AG09309 (cell line): Measurements from ENCODE around the gene LRMDA.
"Not testable (repeated sequence)": the region's sequence is repeated elsewhere in the genome, so short reads cannot be mapped to it uniquely, and the experiment has no call there.

Experiments used
- DNase-seq: peaks from one replicate; pipeline ENCODE4 v3.0.0-alpha.2; 2010; ENCODE audit warnings: low read depth
- H3K4me3 ChIP-seq: 2 replicates; pipeline ENCODE4 v1.5.1; 2011; ENCODE audit warnings: mild to moderate bottlenecking, low read depth, low read length, moderate library complexity; ENCODE audit not compliant: control insufficient read depth
- TF ChIP-seq, protein P1 (sequence below): IDR thresholded peaks from 2 replicates; pipeline ENCODE4 v1.5.1; 2011; ENCODE audit warnings: mild to moderate bottlenecking, low read depth, low read length, inconsistent platforms; ENCODE audit not compliant: insufficient read depth, control insufficient read depth; ENCODE audit errors: missing control alignments

Gene LRMDA

GRCh38 chr10:75513292-75513885, 82.0 kb downstream of the LRMDA start:
- TF ChIP-seq, protein P1, sequence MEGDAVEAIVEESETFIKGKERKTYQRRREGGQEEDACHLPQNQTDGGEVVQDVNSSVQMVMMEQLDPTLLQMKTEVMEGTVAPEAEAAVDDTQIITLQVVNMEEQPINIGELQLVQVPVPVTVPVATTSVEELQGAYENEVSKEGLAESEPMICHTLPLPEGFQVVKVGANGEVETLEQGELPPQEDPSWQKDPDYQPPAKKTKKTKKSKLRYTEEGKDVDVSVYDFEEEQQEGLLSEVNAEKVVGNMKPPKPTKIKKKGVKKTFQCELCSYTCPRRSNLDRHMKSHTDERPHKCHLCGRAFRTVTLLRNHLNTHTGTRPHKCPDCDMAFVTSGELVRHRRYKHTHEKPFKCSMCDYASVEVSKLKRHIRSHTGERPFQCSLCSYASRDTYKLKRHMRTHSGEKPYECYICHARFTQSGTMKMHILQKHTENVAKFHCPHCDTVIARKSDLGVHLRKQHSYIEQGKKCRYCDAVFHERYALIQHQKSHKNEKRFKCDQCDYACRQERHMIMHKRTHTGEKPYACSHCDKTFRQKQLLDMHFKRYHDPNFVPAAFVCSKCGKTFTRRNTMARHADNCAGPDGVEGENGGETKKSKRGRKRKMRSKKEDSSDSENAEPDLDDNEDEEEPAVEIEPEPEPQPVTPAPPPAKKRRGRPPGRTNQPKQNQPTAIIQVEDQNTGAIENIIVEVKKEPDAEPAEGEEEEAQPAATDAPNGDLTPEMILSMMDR: no peak
- H3K4me3 ChIP-seq: no peak overlapping the region
- DNase-seq: no peak

- TF ChIP-seq, protein P1: no peak
- no peak for DNase-seq
- H3K4me3 ChIP-seq: no peak overlapping the region
Observed at GRCh38 chr10:75514830-75515229, 83.4 kb downstream of the LRMDA start.

GRCh38 chr10:75516154-75516553, 84.7 kb downstream of the LRMDA start:
- not testable (repeated sequence) for H3K4me3 ChIP-seq, DNase-seq

DNA sequence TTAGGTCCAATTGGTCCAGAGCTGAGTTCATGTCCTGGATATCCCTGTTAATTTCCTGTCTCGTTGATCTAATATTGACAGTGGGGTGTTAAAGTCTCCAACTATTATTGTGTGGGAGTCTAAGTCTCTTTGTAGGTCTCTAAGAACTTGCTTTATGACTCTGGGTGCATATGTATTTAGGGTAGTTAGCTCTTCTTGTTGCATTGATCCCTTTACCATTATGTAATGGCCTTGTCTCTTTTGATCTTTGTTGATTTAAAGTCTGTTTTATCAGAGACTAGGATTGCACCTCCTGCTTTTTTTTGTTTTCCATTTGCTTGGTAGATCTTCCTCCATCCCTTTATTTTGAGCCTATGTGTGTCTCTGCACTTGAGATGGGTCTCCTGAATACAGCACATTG, 87.8 kb downstream of the LRMDA start:
- not testable (repeated sequence) for H3K4me3 ChIP-seq, DNase-seq

DNA sequence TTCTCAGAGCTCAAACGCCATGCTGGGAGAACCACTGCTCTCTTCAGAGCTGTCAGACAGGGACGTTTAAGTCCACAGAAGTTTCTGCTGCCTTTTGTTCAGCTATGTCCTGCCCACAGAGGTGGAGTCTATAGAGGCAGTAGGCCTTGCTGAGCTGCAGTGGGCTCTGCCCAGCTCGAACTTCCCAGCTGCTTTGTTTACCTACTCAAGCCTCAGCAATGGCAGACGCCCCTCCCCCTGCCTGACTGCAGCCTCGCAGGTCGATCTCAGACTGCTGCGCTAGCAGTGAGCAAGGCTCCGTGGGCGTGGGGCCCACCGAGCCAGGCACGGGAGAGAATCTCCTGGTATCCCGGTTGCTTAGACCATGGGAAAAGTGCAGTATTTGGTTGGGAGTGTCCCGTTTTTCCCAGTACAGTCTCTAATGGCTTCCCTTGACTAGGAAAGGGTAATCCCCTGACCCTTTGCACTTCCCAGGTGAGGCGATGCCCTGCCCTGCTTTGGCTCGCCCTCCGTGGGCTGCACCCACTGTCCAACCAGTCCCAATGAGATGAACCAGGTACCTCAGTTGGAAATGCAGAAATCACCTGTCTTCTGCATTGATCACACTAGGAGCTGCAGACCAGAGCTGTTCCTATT, 89.9 kb downstream of the LRMDA start:
- not testable (repeated sequence) for H3K4me3 ChIP-seq, DNase-seq

DNA sequence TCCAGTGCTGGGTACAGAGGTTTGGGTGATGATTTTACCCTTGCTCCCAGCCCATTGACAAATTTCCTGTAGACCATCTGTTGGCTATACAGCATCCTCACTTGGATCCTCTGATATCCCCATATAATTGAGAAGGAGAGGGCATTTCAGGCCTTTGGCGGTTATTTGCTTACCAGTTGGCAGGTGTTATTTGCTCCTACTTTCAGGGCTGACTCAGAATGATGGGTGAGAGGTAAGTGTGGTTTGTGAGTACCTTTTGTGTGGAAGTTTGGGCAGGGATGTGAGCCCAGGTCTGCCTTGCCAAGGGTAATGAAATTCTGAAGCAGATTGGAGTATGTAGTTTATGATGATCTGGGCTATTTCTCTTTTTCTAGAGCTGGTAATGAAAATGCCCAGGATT, 93.6 kb downstream of the LRMDA start:
- DNase-seq: no peak
- no peak overlapping the region for H3K4me3 ChIP-seq
- TF ChIP-seq, protein P1: no peak

GRCh38 chr10:75525646-75526045, 94.2 kb downstream of the LRMDA start:
- H3K4me3 ChIP-seq: no peak overlapping the region
- no peak for DNase-seq
- TF ChIP-seq, protein P1: no peak

DNA sequence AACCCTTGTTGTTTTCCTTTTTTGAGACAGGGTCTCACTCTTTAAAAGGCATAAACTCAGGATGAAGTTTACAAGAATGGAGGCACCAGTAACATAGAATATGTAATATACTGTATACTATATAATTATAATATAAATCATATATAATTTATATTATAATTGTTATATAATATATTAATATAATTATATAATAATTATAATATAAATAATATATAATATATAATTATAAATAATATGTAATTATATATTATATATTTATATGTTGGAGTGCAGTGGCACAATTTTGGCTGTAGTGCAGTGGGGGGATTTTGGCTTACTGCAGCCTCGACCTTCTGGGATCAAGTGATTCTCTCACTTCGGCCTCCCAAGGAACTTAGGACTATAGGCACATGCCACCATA, 96.1 kb downstream of the LRMDA start:
- TF ChIP-seq, protein P1: no peak
- no peak for DNase-seq
- no peak overlapping the region for H3K4me3 ChIP-seq
